Dermis lymphatic vessel endothelial cell (primary cell): ENCODE data around the gene OR5T2. TPM values are rescaled to one million over a fixed set of nuclear protein-coding genes. Genes with fewer than 3 reads are reported as not detected.

ENCODE experiments used
- total RNA-seq: library from RNA; depleted of rRNA; stranded (reverse); fragments of >200 nt; gene quantifications from 2 replicates; pipeline ENCODE4 v1.2.1, GENCODE V29; 2014

The OR5T2 gene
- total RNA-seq: not detected in 2 replicates

GRCh38 chr11:56234155-56234554 lies at the start of gene OR5T2:
OR5T2 (minus strand) TSS chr11:56234255; CDS start chr11:56233062, 1,193 bp downstream.

GRCh38 chr11:56273854-56274253 lies 39.8 kb upstream of the OR5T2 start, which contains the start of gene OR5T1:
OR5T1 (plus strand) TSS chr11:56274154; CDS start chr11:56275639, 1,485 bp downstream.

GRCh38 chr11:56251954-56252353 lies 17.9 kb upstream of the OR5T2 start, which contains the start of gene OR5T3:
OR5T3 (plus strand) TSS chr11:56252254; CDS start chr11:56252254, 0 bp downstream.

Other genes with a start within 250 kb of the OR5T2 start
- not detected in 2 replicates for gene OR5F1, start 239.6 kb downstream of the OR5T2 start, total RNA-seq
- not detected in 2 replicates for gene OR5AS1, start 206.6 kb downstream of the OR5T2 start, total RNA-seq
- not detected in 2 replicates for gene OR8I2, start 140.9 kb downstream of the OR5T2 start, total RNA-seq
- not detected in 2 replicates for gene OR8H2, start 130.6 kb downstream of the OR5T2 start, total RNA-seq
- not detected in 2 replicates for gene OR8H3, start 111.9 kb downstream of the OR5T2 start, total RNA-seq
- not detected in 2 replicates for gene OR8J3, start 94.1 kb downstream of the OR5T2 start, total RNA-seq
- not detected in 2 replicates for gene OR8K5, start 73.9 kb downstream of the OR5T2 start, total RNA-seq
- gene OR5J2, start 57.6 kb downstream of the OR5T2 start, total RNA-seq: not detected in 2 replicates
- gene OR5T3, start 18.0 kb upstream of the OR5T2 start, total RNA-seq: not detected in 2 replicates
- not detected in 2 replicates for gene OR5T1, start 39.9 kb upstream of the OR5T2 start, total RNA-seq
- not detected in 2 replicates for gene OR8H1, start 58.0 kb upstream of the OR5T2 start, total RNA-seq
- gene OR8K3, start 80.9 kb upstream of the OR5T2 start, total RNA-seq: not detected in 2 replicates
- not detected in 2 replicates for gene OR8K1, start 111.8 kb upstream of the OR5T2 start, total RNA-seq
- not detected in 2 replicates for gene OR8J1, start 120.0 kb upstream of the OR5T2 start, total RNA-seq
- gene OR8U1, start 141.4 kb upstream of the OR5T2 start, total RNA-seq: not detected in 2 replicates
- gene OR5AL1, start 178.4 kb upstream of the OR5T2 start, total RNA-seq: not detected in 2 replicates
- gene OR5M3, start 239.1 kb upstream of the OR5T2 start, total RNA-seq: not detected in 2 replicates